Panc1 (cell line): ENCODE results near the gene PRXL2A. TPM values are rescaled to one million over a fixed set of nuclear protein-coding genes. Genes with fewer than 3 reads are reported as not detected.

Experiments
- ATAC-seq: fragments of 200-7000 bp; cut with Tn5 transposase; 2 replicates; pipeline ENCODE4 v1.9.1; 2020; ENCODE audit warnings: mild to moderate bottlenecking, moderate library complexity
- BruUV-seq: library from RNA; stranded (reverse); fragments of 400-500 nt; replicated peaks from 2 replicates; lab custom pipeline; 2021; lab: Mats Ljungman, UMichigan
- CTCF ChIA-PET: fragments of 300-600 bp; sonication (Branson Sonifier 250); formaldehyde crosslinking; loops from one replicate; lab custom pipeline; 2022; ENCODE audit warnings: antibody characterized with exemption; lab: Charles Lee
- POLR2A ChIA-PET: fragments of 300-600 bp; sonication (Branson Sonifier 250); formaldehyde crosslinking; loops from one replicate; lab custom pipeline; 2022; ENCODE audit warnings: antibody characterized with exemption; lab: Charles Lee
- DNase-seq: peaks from one replicate; pipeline ENCODE4 v3.0.0-alpha.2; 2010; ENCODE audit warnings: low read depth, low spot score
- H3K27ac ChIP-seq: 2 replicates; pipeline ENCODE4 v1.5.1; 2011; ENCODE audit warnings: mild to moderate bottlenecking, low read length, inconsistent platforms
- H3K27me3 ChIP-seq: fragments of 200-500 bp; sonication (Bioruptor generic); 2 replicates; pipeline ENCODE4 v1.6.0; 2014; ENCODE audit warnings: low read length, inconsistent platforms; ENCODE audit not compliant: control insufficient read depth, insufficient read depth
- H3K36me3 ChIP-seq: fragments of 200-500 bp; sonication (Bioruptor generic); 2 replicates; pipeline ENCODE4 v1.5.1; 2014; ENCODE audit warnings: inconsistent platforms, mild to moderate bottlenecking, low read length, moderate library complexity; ENCODE audit not compliant: control insufficient read depth, insufficient read depth
- H3K4me1 ChIP-seq: 2 replicates; pipeline ENCODE4 v1.5.1; 2011; ENCODE audit warnings: inconsistent platforms, mild to moderate bottlenecking, low read length, moderate library complexity; ENCODE audit not compliant: control insufficient read depth, insufficient read depth
- H3K4me3 ChIP-seq, 2 experiments: 2 replicates each; pipeline ENCODE4 v1.5.1; 2011 to 2012; ENCODE audit warnings: low read depth in 2 of 2, low read length in 2 of 2, mild to moderate bottlenecking in 2 of 2, inconsistent platforms in 1 of 2, moderate library complexity in 1 of 2
- H3K9me3 ChIP-seq: fragments of 200-500 bp; sonication (Bioruptor generic); 2 replicates; pipeline ENCODE4 v1.5.1; 2014; ENCODE audit warnings: low read depth, mild to moderate bottlenecking, inconsistent platforms, low read length, moderate library complexity; ENCODE audit not compliant: control insufficient read depth, insufficient read depth
- POLR2AphosphoS5 ChIP-seq: IDR thresholded peaks from 2 replicates; pipeline ENCODE4 v1.6.1; 2012; ENCODE audit warnings: mild to moderate bottlenecking, low read depth, low read length, moderate library complexity
- REST ChIP-seq, 2 experiments: IDR thresholded peaks; 2 replicates each; pipeline ENCODE4 v1.6.1; 2011 to 2012; ENCODE audit warnings: low read depth in 2 of 2, control low read depth in 1 of 2, low read length in 1 of 2, mild to moderate bottlenecking in 1 of 2, moderate library complexity in 1 of 2; ENCODE audit not compliant: insufficient read depth in 1 of 2
- SIN3A ChIP-seq: IDR thresholded peaks from 2 replicates; pipeline ENCODE4 v1.6.1; 2012; ENCODE audit warnings: low read depth, mild to moderate bottlenecking, low read length, moderate library complexity, borderline replicate concordance; ENCODE audit not compliant: insufficient read depth
- TCF7L2 ChIP-seq: IDR thresholded peaks from 2 replicates; pipeline ENCODE4 v1.6.1; 2011; ENCODE audit warnings: mild to moderate bottlenecking, low read depth, low read length, inconsistent platforms
- in situ Hi-C: cut with HindIII; loops from 2 replicates; pipeline ENCODE4 v1.10.0; 2016; ENCODE audit warnings: low sequenced_read_pairs, low pct_unique_long_range_greater_than_20kb
- intact Hi-C: fragments of 100-400 bp; cut with micrococcal nuclease; formaldehyde crosslinking; loops from one replicate; pipeline ENCODE4 v1.10.0; 2022; ENCODE audit not compliant: unreplicated experiment
- total RNA-seq: library from RNA; stranded (reverse); gene quantifications from one replicate; pipeline ENCODE4 v1.2.1, GENCODE V29; 2021; ENCODE audit not compliant: unreplicated experiment
- TF ChIP-seq, protein P1 (sequence below): fragments of 450-650 bp; IDR thresholded peaks from 2 replicates; pipeline ENCODE4 v1.5.1; 2017; ENCODE audit warnings: mild to moderate bottlenecking

Gene PRXL2A
- total RNA-seq, 1 experiment from 2014 or later = 89.0 TPM

GRCh38 chr10:80379701-80380100 is 28.6 kb upstream of the PRXL2A start:
- H3K4me1 ChIP-seq = no peaks in the 10 kb centered on the region
- H3K4me3 ChIP-seq = no peak overlapping the region
- peaks cover 10% of the 10 kb centered on the region; the same call in 1 of the 2 replicates for H3K27me3 ChIP-seq
- no peaks in the 10 kb centered on the region for H3K9me3 ChIP-seq
- no peak for ATAC-seq
- intact Hi-C loops = loop anchor here (5.0 kb wide), 2 partner anchors 63 to 128 kb away; no protein-coding TSS in a partner anchor
- no peak for DNase-seq
- POLR2A ChIA-PET = no interaction called here
- BruUV-seq = no TSS peak
- in situ Hi-C loops = no loop called here
- no peaks in the 10 kb centered on the region for H3K36me3 ChIP-seq
- CTCF ChIA-PET = no interaction called here
- no peak overlapping the region for H3K27ac ChIP-seq
- TF ChIP-seq TCF7L2 (no peak), POLR2AphosphoS5 (no peak), REST (IDR thresholded peaks at IDR 0.05; ENCODE audit: insufficient read depth in 1 of 2, low read depth in 2 of 2, low read length in 1 of 2) (no peak), SIN3A (no peak)
- TF ChIP-seq, protein P1, sequence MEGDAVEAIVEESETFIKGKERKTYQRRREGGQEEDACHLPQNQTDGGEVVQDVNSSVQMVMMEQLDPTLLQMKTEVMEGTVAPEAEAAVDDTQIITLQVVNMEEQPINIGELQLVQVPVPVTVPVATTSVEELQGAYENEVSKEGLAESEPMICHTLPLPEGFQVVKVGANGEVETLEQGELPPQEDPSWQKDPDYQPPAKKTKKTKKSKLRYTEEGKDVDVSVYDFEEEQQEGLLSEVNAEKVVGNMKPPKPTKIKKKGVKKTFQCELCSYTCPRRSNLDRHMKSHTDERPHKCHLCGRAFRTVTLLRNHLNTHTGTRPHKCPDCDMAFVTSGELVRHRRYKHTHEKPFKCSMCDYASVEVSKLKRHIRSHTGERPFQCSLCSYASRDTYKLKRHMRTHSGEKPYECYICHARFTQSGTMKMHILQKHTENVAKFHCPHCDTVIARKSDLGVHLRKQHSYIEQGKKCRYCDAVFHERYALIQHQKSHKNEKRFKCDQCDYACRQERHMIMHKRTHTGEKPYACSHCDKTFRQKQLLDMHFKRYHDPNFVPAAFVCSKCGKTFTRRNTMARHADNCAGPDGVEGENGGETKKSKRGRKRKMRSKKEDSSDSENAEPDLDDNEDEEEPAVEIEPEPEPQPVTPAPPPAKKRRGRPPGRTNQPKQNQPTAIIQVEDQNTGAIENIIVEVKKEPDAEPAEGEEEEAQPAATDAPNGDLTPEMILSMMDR = no peak

DNA sequence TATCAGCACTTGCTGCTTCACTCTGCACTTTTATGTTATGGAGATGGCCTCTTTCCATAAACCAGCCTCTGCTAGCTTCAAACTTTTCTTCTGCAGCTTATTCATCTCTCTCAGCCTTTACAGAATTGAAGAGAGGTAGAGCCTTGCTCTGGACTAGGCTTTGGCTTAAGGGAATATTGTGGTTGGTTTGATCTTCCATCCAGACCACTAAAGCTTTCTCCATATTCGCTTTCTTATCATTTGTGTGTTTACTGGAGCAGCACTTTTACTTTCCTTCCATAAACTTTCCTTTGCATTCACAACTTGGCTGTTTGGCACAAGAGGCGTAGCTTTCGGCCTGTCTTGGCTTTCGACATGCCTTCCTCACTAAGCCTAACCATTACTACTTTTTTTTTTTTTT is 28.2 kb upstream of the PRXL2A start:
- no peak for ATAC-seq

More for the DNA sequence above, 28.2 kb upstream of the PRXL2A start:
- intact Hi-C loops (loop anchor here (5.0 kb wide), 2 partner anchors 62 to 127 kb away; no protein-coding TSS in a partner anchor), in situ Hi-C loops (no loop called here)
- CTCF ChIA-PET = no interaction called here
- no TSS peak for BruUV-seq
- Histone ChIP-seq H3K9me3 (no peaks in the 10 kb centered on the region), H3K27me3 (peaks cover 10% of the 10 kb centered on the region; the same call in 1 of the 2 replicates), H3K4me3 (no peak overlapping the region), H3K4me1 (no peaks in the 10 kb centered on the region), H3K27ac (no peak overlapping the region), H3K36me3 (no peaks in the 10 kb centered on the region)
- TF ChIP-seq POLR2AphosphoS5 (no peak), TCF7L2 (no peak), SIN3A (no peak), REST (IDR thresholded peaks at IDR 0.05; ENCODE audit: insufficient read depth in 1 of 2, low read depth in 2 of 2, low read length in 1 of 2) (no peak)
- TF ChIP-seq, protein P1 = no peak
- POLR2A ChIA-PET = no interaction called here
- no peak for DNase-seq
